Right lobe of liver (tissue), 6 donors: ENCODE results near the gene ZC3HAV1. TPM values are rescaled to one million over a fixed set of nuclear protein-coding genes. Genes with fewer than 3 reads are reported as not detected.

Experiments used
- ATAC-seq, 4 donors: fragments of 200-7000 bp; cut with Tn5 transposase; one replicate each; pipeline ENCODE4 v1.9.1; 2020; ENCODE audit warnings: mild to moderate bottlenecking in 4 of 4, moderate library complexity in 4 of 4
- DNase-seq, 3 donors: peaks; one replicate each; pipeline ENCODE4 v3.0.0-alpha.2; 2020
- H3K27ac ChIP-seq, 3 donors: fragments of 200-600 bp; one replicate each; pipeline ENCODE4 v1.8.0; 2022
- H3K27me3 ChIP-seq, 2 donors: fragments of 200-600 bp; one replicate each; pipeline ENCODE4 v1.8.0; 2022
- H3K36me3 ChIP-seq, 4 donors: fragments of 200-600 bp; sonication (generic) in 1 of 4; one replicate each; pipeline versions ENCODE4 v1.5.1 to v1.8.0; 2017 to 2022; ENCODE audit warnings: control low read depth in 1 of 4
- H3K4me1 ChIP-seq, 4 donors: fragments of 200-600 bp; sonication (generic) in 1 of 4; one replicate each; pipeline versions ENCODE4 v1.5.1 to v1.8.0; 2017 to 2022; ENCODE audit warnings: control low read depth in 1 of 4
- H3K4me3 ChIP-seq, 3 donors: fragments of 200-600 bp; one replicate each; pipeline ENCODE4 v1.8.0; 2022
- H3K9me3 ChIP-seq, 4 donors: fragments of 200-600 bp; sonication (generic) in 1 of 4; one replicate each; pipeline versions ENCODE4 v1.5.1 to v1.8.0; 2017 to 2022; ENCODE audit warnings: control low read depth in 1 of 4
- CTCF ChIP-seq, 4 donors: fragments of 200-600 bp in 3 of 4; fragments of 450-650 bp in 1 of 4; IDR thresholded peaks; one replicate each; pipeline versions ENCODE4 v1.5.1 to v1.8.0; 2016 to 2022; ENCODE audit warnings: antibody characterized with exemption in 4 of 4, mild to moderate bottlenecking in 2 of 4
- POLR2A ChIP-seq: fragments of 450-650 bp; IDR thresholded peaks from one replicate; pipeline ENCODE4 v1.6.1; 2017; ENCODE audit warnings: antibody characterized with exemption, mild to moderate bottlenecking
- WGBS: methylation state at CpG from one replicate; pipeline ENCODE4 v1.1.6; 2018; ENCODE audit warnings: low coverage, low lambda C conversion rate; ENCODE audit not compliant: insufficient coverage; ENCODE audit errors: missing lambda C conversion rate; 5-methylcytosine and 5-hydroxymethylcytosine counted together
- intact Hi-C, 2 donors: fragments of 100-400 bp; cut with DNase I; formaldehyde crosslinking; loops; one replicate each; pipeline versions ENCODE4 v1.11.2 to v1.14.1; 2022
- total RNA-seq, 6 experiments: library from RNA; depleted of rRNA in 2 of 6; stranded (reverse); fragments of >200 nt in 2 of 6; fragmentation: NEBNext Ultra II Directional in 3 of 6; extraction: Animal tissue kit (Norgen Biotek cat#: 25700) in 3 of 6; gene quantifications; one replicate each; pipeline versions ENCODE4 v1.1.0 to v1.2.4, GENCODE V29; 2016 to 2023
- donor health status: DM: no; HTN: yes; CAD: no.
- donor health status: DM: no; HTN: no; CAD: no.
- donor health status: DM: no; HTN: no; CAD: no.
- donor health status: DM: no; HTN: yes; CAD: no.
- donor health status: DM: no; HTN: yes; CAD: no.

Gene ZC3HAV1
- total RNA-seq, 6 experiments from 2014 or later = 12.3 to 20.6 (median 17.7) TPM

- no peak for TF ChIP-seq CTCF (IDR thresholded peaks at IDR 0.05)
- no peak for TF ChIP-seq POLR2A
Observed at GRCh38 chr7:139051655-139052054, 57.9 kb downstream of the ZC3HAV1 start.

GRCh38 chr7:139049936-139050335 is 59.6 kb downstream of the ZC3HAV1 start:
- 100% methylated on average over 1 of the region's 1 CpG for WGBS
- intact Hi-C loops = no loop called here
- no peaks in the 10 kb centered on the region for H3K9me3 ChIP-seq
- ATAC-seq (no peak), DNase-seq (no peak)
- no peak overlapping the region for H3K27ac ChIP-seq
- no peaks in the 10 kb centered on the region for H3K4me1 ChIP-seq
- no peaks in the 10 kb centered on the region for H3K27me3 ChIP-seq
- no peak overlapping the region for H3K4me3 ChIP-seq
- TF ChIP-seq POLR2A (no peak), CTCF (IDR thresholded peaks at IDR 0.05) (no peak)
- H3K36me3 ChIP-seq = peaks cover 5 to 89% (median 27%) of the 10 kb centered on the region in 4 donors

More at GRCh38 chr7:139051655-139052054, 57.9 kb downstream of the ZC3HAV1 start:
- intact Hi-C loops = no loop called here
- Histone ChIP-seq H3K27ac (no peak overlapping the region), H3K4me1 (no peaks in the 10 kb centered on the region), H3K36me3 (peaks cover 5 to 75% (median 20%) of the 10 kb centered on the region in 4 donors), H3K9me3 (no peaks in the 10 kb centered on the region), H3K27me3 (no peaks in the 10 kb centered on the region), H3K4me3 (no peak overlapping the region)
- ATAC-seq (no peak), DNase-seq (no peak)

GRCh38 chr7:139049111-139049510 is 60.4 kb downstream of the ZC3HAV1 start:
- H3K36me3 ChIP-seq = peaks cover 5 to 81% (median 23%) of the 10 kb centered on the region in 4 donors
- ATAC-seq = no peak

GRCh38 chr7:139047970-139048369 is 61.5 kb downstream of the ZC3HAV1 start:
- Histone ChIP-seq H3K4me1 (no peaks in the 10 kb centered on the region), H3K9me3 (no peaks in the 10 kb centered on the region), H3K27me3 (no peaks in the 10 kb centered on the region), H3K36me3 (peaks cover 2 to 70% (median 20%) of the 10 kb centered on the region in 4 donors), H3K27ac (no peak overlapping the region), H3K4me3 (no peak overlapping the region)
- no peak for TF ChIP-seq POLR2A
- no peak for TF ChIP-seq CTCF (IDR thresholded peaks at IDR 0.05)
- ATAC-seq = no peak
- intact Hi-C loops = no loop called here
- 50% methylated on average over 3 of the region's 3 CpGs for WGBS
- no peak for DNase-seq

More at GRCh38 chr7:139049111-139049510, 60.4 kb downstream of the ZC3HAV1 start:
- Histone ChIP-seq H3K4me1 (no peaks in the 10 kb centered on the region), H3K4me3 (no peak overlapping the region), H3K27ac (no peak overlapping the region), H3K9me3 (no peaks in the 10 kb centered on the region), H3K27me3 (no peaks in the 10 kb centered on the region)
- no peak for DNase-seq
- TF ChIP-seq POLR2A (no peak), CTCF (IDR thresholded peaks at IDR 0.05) (no peak)
- WGBS = 46% methylated on average over 5 of the region's 7 CpGs
- intact Hi-C loops = no loop called here

GRCh38 chr7:139046143-139046542 is 63.4 kb downstream of the ZC3HAV1 start:
- H3K27me3 ChIP-seq = no peaks in the 10 kb centered on the region
- WGBS = 80% methylated on average over 6 of the region's 6 CpGs
- ATAC-seq (no peak), DNase-seq (no peak)
- H3K4me3 ChIP-seq = no peak overlapping the region
- TF ChIP-seq POLR2A (no peak), CTCF (IDR thresholded peaks at IDR 0.05) (no peak)
- no peak overlapping the region for H3K27ac ChIP-seq
- peaks cover 2 to 55% (median 20%) of the 10 kb centered on the region in 4 donors for H3K36me3 ChIP-seq
- intact Hi-C loops = no loop called here
- H3K4me1 ChIP-seq = no peaks in the 10 kb centered on the region
- no peaks in the 10 kb centered on the region for H3K9me3 ChIP-seq
